Neuron (in vitro differentiated cells): ENCODE measurements around the gene COLGALT1.
"Not testable (repeated sequence)": the region's sequence is repeated elsewhere in the genome, so short reads cannot be mapped to it uniquely, and the experiment has no call there.

Source experiments
- H2AFZ ChIP-seq: one replicate; pipeline ENCODE4 v1.6.1; 2013; ENCODE audit warnings: low read depth, mild to moderate bottlenecking, inconsistent platforms, low read length, moderate library complexity
- H3K27me3 ChIP-seq: one replicate; pipeline ENCODE4 v1.6.1; 2013; ENCODE audit warnings: low read length; ENCODE audit not compliant: insufficient read depth
- H3K36me3 ChIP-seq: one replicate; pipeline ENCODE4 v1.6.1; 2013; ENCODE audit warnings: low read length; ENCODE audit not compliant: insufficient read depth
- H3K4me1 ChIP-seq: one replicate; pipeline ENCODE4 v1.6.1; 2013; ENCODE audit warnings: low read length; ENCODE audit not compliant: insufficient read depth
- H3K4me3 ChIP-seq: 2 replicates; pipeline ENCODE4 v1.5.1; 2013; ENCODE audit warnings: mild to moderate bottlenecking, low read length, moderate library complexity
- H3K9me3 ChIP-seq: one replicate; pipeline ENCODE4 v1.6.1; 2013; ENCODE audit warnings: low read length

COLGALT1 gene

GRCh38 chr19:17540174-17540573 lies 15.3 kb upstream of the COLGALT1 start:
- Histone ChIP-seq H3K27me3 (no peaks in the 10 kb centered on the region), H3K9me3 (no peaks in the 10 kb centered on the region), H2AFZ (no peak overlapping the region), H3K4me1 (no peaks in the 10 kb centered on the region), H3K4me3 (no peak overlapping the region), H3K36me3 (no peaks in the 10 kb centered on the region)

GRCh38 chr19:17541184-17541759 lies 14.2 kb upstream of the COLGALT1 start:
- H3K9me3 ChIP-seq: no peaks in the 10 kb centered on the region
- H3K4me3 ChIP-seq: no peak overlapping the region
- no peak overlapping the region for H2AFZ ChIP-seq
- peaks cover 3% of the 10 kb centered on the region for H3K4me1 ChIP-seq
- no peaks in the 10 kb centered on the region for H3K27me3 ChIP-seq
- H3K36me3 ChIP-seq: no peaks in the 10 kb centered on the region

GRCh38 chr19:17542042-17542441 lies 13.4 kb upstream of the COLGALT1 start:
- no peaks in the 10 kb centered on the region for H3K27me3 ChIP-seq
- H3K36me3 ChIP-seq: no peaks in the 10 kb centered on the region
- no peak overlapping the region for H3K4me3 ChIP-seq
- H3K9me3 ChIP-seq: no peaks in the 10 kb centered on the region
- H2AFZ ChIP-seq: no peak overlapping the region
- peaks cover 3% of the 10 kb centered on the region for H3K4me1 ChIP-seq

DNA sequence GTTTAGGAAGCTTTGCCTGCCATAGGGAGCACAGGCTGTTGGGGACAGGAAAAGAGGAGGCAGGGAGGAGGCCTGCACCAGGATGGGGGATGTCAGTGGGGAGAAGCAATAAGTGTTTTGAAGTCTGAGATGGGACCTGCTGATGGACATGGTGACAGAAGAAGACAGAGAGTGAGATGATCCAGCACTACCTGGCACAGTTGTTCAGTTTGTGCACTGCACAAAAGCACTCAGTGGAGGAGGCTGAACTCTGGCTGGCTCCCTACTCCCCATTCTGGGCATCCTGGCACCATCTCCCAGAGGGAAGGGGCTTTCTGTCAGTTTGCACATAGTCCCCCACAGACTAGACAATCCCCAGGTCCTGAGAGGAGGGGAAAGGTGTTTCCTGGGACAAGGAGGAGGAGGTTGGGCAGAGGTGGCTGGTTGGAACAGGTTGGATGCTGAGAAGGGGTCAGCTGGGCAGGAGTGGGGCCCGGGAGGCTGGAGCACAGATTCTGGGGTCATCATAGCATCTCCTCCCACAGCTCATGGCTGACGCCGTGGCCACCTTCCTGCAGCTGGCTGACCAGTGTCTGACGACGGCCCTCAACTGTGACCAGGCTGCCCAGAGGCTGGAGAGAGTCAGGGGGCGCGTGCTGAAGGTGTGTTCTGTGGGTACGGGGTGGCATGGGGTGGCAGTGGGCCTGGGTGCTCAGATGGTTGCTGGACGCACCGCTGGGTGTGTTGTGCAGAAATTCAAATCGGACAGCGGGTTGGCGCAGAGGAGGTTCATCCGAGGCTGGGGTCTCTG lies 12.5 kb upstream of the COLGALT1 start:
- peaks cover 3% of the 10 kb centered on the region for H3K4me1 ChIP-seq
- no peaks in the 10 kb centered on the region for H3K36me3 ChIP-seq
- no peak overlapping the region for H2AFZ ChIP-seq
- H3K4me3 ChIP-seq: no peak overlapping the region
- no peaks in the 10 kb centered on the region for H3K27me3 ChIP-seq
- H3K9me3 ChIP-seq: no peaks in the 10 kb centered on the region

GRCh38 chr19:17543986-17544385 lies 11.5 kb upstream of the COLGALT1 start:
- Histone ChIP-seq H3K4me3 (no peak overlapping the region), H2AFZ (no peak overlapping the region), H3K36me3 (no peaks in the 10 kb centered on the region), H3K27me3 (no peaks in the 10 kb centered on the region), H3K9me3 (no peaks in the 10 kb centered on the region), H3K4me1 (peaks cover 3% of the 10 kb centered on the region)

DNA sequence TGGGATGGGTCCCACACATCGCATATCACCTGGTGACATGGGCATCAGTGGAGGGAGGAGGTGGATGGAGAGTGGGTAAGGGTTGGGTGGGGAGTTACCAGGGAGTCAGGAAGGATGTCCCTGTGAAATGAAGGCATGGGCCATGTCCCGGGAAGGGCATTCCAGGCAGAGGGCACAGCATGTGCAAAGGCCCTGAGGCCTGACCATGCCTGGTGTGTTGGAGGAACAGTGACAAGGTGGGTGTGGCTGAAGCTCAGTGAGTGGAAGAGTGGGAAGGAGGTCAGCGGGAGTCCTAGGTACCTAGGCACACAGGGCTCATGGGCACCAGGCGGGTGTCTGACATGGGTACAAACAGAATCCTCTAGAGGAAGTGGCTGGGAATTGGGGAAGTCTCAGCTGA lies 11.0 kb upstream of the COLGALT1 start:
- no peaks in the 10 kb centered on the region for H3K27me3 ChIP-seq
- no peaks in the 10 kb centered on the region for H3K9me3 ChIP-seq

GRCh38 chr19:17548145-17548544 lies 7.3 kb upstream of the COLGALT1 start:
- Histone ChIP-seq H3K36me3 (no peaks in the 10 kb centered on the region), H3K27me3 (no peaks in the 10 kb centered on the region), H3K4me3 (no peak overlapping the region), H2AFZ (no peak overlapping the region), H3K4me1 (peaks cover 3% of the 10 kb centered on the region), H3K9me3 (no peaks in the 10 kb centered on the region)

More for the DNA sequence above, 11.0 kb upstream of the COLGALT1 start:
- Histone ChIP-seq H3K36me3 (no peaks in the 10 kb centered on the region), H3K4me3 (no peak overlapping the region), H3K4me1 (peaks cover 3% of the 10 kb centered on the region), H2AFZ (no peak overlapping the region)

GRCh38 chr19:17549085-17549740 lies 6.2 kb upstream of the COLGALT1 start:
- H3K4me1 ChIP-seq: peaks cover 8% of the 10 kb centered on the region

GRCh38 chr19:17550076-17550667 lies 5.3 kb upstream of the COLGALT1 start:
- no peaks in the 10 kb centered on the region for H3K9me3 ChIP-seq
- no peak overlapping the region for H2AFZ ChIP-seq
- H3K4me1 ChIP-seq: peaks cover 8% of the 10 kb centered on the region
- no peaks in the 10 kb centered on the region for H3K36me3 ChIP-seq
- no peak overlapping the region for H3K4me3 ChIP-seq
- H3K27me3 ChIP-seq: no peaks in the 10 kb centered on the region

More at GRCh38 chr19:17549085-17549740, 6.2 kb upstream of the COLGALT1 start:
- Histone ChIP-seq H3K36me3 (no peaks in the 10 kb centered on the region), H3K4me3 (no peak overlapping the region), H3K27me3 (no peaks in the 10 kb centered on the region), H3K9me3 (no peaks in the 10 kb centered on the region), H2AFZ (no peak overlapping the region)

DNA sequence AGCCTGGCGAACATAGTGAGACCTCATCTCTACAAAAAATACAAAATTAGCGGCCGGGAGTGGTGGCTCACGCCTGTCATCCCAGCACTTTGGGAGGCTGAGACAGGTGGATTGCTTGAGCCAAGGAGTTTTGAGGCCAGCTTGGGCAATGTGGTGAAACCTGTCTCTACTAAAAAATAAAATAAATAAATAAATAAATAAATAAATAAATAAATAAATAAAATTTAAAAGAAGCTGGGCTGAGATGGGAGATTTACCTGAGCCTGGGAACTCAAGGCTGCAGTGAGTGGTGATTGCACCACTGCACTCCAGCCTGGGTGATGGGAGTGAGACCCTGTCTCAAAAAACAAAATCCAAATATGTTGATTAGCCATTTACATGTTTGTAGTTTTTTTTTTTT lies 2.7 kb upstream of the COLGALT1 start:
- H2AFZ ChIP-seq, H3K4me3 ChIP-seq, H3K27me3 ChIP-seq, H3K36me3 ChIP-seq, H3K4me1 ChIP-seq, H3K9me3 ChIP-seq: not testable (repeated sequence)

DNA sequence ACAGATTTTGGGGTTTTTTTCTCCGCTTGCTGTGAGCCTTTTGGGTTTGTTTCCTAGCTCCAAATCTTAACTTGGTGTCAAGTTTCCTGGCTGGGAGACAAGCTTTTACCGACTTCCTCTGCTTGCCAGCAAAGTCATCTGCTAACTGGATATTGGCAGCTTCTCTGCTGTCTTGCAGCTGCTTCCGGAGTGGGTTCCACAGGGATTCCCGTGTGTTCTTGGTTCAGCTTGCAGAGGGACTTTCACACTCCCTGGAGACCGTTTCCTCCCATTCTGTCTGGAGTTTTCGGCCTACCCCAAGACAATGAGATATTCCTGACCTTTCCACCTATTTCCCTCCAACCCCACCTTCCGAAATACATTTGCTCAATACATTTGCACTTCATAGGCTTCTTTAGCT lies 2.2 kb upstream of the COLGALT1 start:
- Histone ChIP-seq H3K4me1 (peaks cover 10% of the 10 kb centered on the region), H3K36me3 (peaks cover 7% of the 10 kb centered on the region), H3K27me3 (no peaks in the 10 kb centered on the region), H3K4me3 (no peak overlapping the region), H3K9me3 (no peaks in the 10 kb centered on the region), H2AFZ (peak overlapping the region; percentile 24)

DNA sequence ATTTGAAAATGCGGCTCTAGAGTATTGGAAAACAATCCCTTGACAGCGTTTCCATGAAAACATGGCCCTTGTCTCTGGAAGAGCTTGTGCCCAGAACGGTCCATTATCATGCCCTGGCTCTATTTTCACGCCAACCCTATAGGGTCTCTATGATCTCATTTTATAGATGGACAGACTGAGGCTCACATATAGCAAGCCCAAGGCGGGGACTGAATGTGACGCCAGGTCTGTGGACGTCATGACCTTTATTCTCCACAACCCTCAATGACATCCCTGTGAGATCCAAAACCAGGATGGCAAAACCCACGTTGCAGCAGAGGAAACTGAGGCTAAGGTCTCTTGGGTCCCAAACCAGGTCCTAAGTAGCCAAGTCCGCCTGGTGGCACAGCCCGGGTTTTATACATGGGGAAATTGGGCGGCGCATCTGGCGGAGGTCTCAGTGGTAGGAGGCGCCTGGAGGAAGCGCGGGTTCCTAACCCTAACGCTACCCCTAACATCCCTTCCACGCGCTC lies 425 bp upstream of the COLGALT1 start:
- Histone ChIP-seq H3K4me1 (peaks cover 10% of the 10 kb centered on the region), H3K36me3 (peaks cover 16% of the 10 kb centered on the region), H3K9me3 (no peaks in the 10 kb centered on the region), H2AFZ (peak overlapping the region; percentile 90), H3K4me3 (peak overlapping the region; percentile 59), H3K27me3 (no peaks in the 10 kb centered on the region)
